Kidney epithelial cell (primary cell): ENCODE results near the gene RAB36. TPM values are rescaled to one million over a fixed set of nuclear protein-coding genes. Genes with fewer than 3 reads are reported as not detected.

Experiments
- DNase-seq: peaks from one replicate; pipeline ENCODE4 v3.0.0-alpha.2; 2010; ENCODE audit warnings: low read depth
- H3K27me3 ChIP-seq: 2 replicates; pipeline ENCODE4 v1.6.0; 2011; ENCODE audit warnings: low read length; ENCODE audit not compliant: control insufficient read depth, insufficient read depth
- H3K36me3 ChIP-seq: 2 replicates; pipeline ENCODE4 v1.5.1; 2011; ENCODE audit warnings: low read length; ENCODE audit not compliant: control insufficient read depth, insufficient read depth
- H3K4me3 ChIP-seq: 2 replicates; pipeline ENCODE4 v1.5.1; 2011; ENCODE audit warnings: low read depth, mild to moderate bottlenecking, control low read depth, low read length
- CTCF ChIP-seq: IDR thresholded peaks from 2 replicates; pipeline ENCODE4 v1.5.1; 2011; ENCODE audit warnings: mild to moderate bottlenecking, moderate library complexity, low read length, control low read depth, inconsistent platforms; ENCODE audit not compliant: insufficient read depth, poor library complexity, severe bottlenecking
- total RNA-seq: library from RNA; depleted of rRNA; stranded (reverse); fragments of >200 nt; gene quantifications from 2 replicates; pipeline ENCODE4 v1.2.3, GENCODE V29; 2015

RAB36 gene
- total RNA-seq, 1 donor from 2014 or later, result 5.7 TPM

- H3K27me3 ChIP-seq, result no peaks in the 10 kb centered on the region
- no peak for TF ChIP-seq CTCF
- H3K4me3 ChIP-seq, result no peak overlapping the region
- no peaks in the 10 kb centered on the region for H3K36me3 ChIP-seq
- DNase-seq, result no peak
Measured at GRCh38 chr22:23149743-23150238, 4.5 kb downstream of the RAB36 start.

DNA sequence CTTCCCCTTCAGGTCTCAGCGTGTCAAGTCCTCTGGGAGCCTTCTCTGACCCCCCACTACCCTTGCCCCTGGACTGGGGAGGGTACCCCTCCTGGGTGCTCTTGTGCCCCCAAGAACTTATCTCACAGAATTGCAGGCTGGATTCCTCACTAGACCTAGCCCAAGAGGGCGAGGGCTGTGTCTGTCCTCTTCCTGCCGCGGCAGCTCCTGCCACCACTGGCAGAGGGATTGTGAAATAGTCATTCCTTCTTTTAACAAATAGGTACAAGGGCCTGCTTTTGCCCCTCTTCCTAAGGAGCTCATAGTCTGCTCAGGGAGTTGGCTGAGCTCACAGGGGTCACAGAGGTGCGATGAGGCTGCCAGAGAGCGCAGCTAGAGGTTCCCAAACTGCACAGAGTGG lies 5.5 kb downstream of the RAB36 start:
- H3K27me3 ChIP-seq, result no peaks in the 10 kb centered on the region
- DNase-seq, result no peak
- no peak for TF ChIP-seq CTCF

GRCh38 chr22:23151827-23152226 lies 6.5 kb downstream of the RAB36 start:
- TF ChIP-seq CTCF, result no peak
- Histone ChIP-seq H3K36me3 (no peaks in the 10 kb centered on the region), H3K27me3 (no peaks in the 10 kb centered on the region), H3K4me3 (no peak overlapping the region)
- DNase-seq, result no peak

More for the DNA sequence above, 5.5 kb downstream of the RAB36 start:
- H3K4me3 ChIP-seq, result no peak overlapping the region
- H3K36me3 ChIP-seq, result no peaks in the 10 kb centered on the region

DNA sequence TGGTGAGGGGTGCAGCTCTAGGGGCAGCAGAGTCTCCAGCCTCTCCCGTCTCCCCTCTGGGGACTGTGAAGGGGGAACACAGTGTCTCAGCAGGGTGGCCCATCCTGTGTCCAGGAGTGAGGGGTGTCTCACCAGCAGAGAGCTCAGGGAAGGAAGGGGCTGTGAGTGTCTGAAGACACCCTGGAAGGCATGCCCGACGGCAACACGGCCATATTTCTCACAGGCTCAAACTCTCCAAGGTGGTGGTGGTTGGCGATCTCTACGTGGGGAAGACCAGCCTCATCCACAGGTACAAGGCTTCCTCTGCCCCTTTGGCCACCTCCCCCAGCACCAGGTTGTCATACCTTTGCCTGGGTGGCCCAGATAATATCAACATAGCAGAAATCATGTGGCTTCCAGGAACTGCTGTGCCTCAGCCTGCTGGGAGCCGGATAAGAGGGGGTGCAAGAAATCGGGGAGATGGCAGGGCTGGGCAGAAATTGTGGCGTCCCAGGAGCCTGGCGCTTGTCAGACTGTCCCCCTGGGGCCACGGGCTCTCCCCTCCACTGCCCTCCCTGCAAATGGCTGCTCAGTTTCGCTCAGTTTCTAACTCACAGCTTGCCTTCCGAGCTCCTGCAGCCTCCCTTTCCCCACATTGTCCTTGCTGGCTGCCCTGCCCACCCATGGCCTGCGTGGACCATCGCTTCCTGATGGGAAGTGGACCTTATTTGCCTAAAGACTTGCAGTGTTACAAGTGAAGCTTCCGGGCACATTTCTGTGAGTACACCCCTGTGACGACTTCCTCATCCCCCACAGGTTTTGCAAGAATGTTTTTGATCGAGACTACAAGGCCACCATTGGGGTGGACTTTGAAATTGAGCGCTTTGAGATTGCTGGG lies 7.2 kb downstream of the RAB36 start:
- no peaks in the 10 kb centered on the region for H3K36me3 ChIP-seq
- TF ChIP-seq CTCF, result no peak
- H3K4me3 ChIP-seq, result no peak overlapping the region
- DNase-seq, result no peak
- H3K27me3 ChIP-seq, result no peaks in the 10 kb centered on the region

- no peak overlapping the region for H3K4me3 ChIP-seq
- no peak for DNase-seq
- TF ChIP-seq CTCF, result no peak
- no peaks in the 10 kb centered on the region for H3K27me3 ChIP-seq
- H3K36me3 ChIP-seq, result no peaks in the 10 kb centered on the region
Measured at GRCh38 chr22:23153994-23154393, 8.7 kb downstream of the RAB36 start.
